HEK293 (cell line): Measurements from ENCODE around the gene POMT2.

Source experiments
- CTCF ChIA-PET: fragments of 350-600 bp; formaldehyde crosslinking; extraction: SDS; loops from one replicate; lab custom pipeline; 2021; ENCODE audit warnings: antibody characterized with exemption; lab: Yijun Ruan, JAX
- POLR2A ChIA-PET: fragments of 300-600 bp; formaldehyde crosslinking; extraction: SDS; loops from one replicate; lab custom pipeline; 2020; ENCODE audit warnings: antibody characterized with exemption, inconsistent platforms; lab: Yijun Ruan, JAX
- H3K27ac ChIP-seq: fragments of 200-500 bp; sonication (Bioruptor generic); 2 replicates; pipeline ENCODE4 v1.5.1; 2014; ENCODE audit warnings: low read depth, low read length, control low read depth, inconsistent platforms; ENCODE audit errors: extremely low read depth
- H3K36me3 ChIP-seq, 2 experiments: fragments of 200-500 bp in 1 of 2; sonication (Bioruptor generic) in 1 of 2; 1 replicate in 1 of 2; 2 replicates in 1 of 2; pipeline ENCODE4 v1.5.1; 2014 to 2017; ENCODE audit warnings: inconsistent platforms in 2 of 2, low read length in 2 of 2; ENCODE audit not compliant: control insufficient read depth in 2 of 2, insufficient read depth in 1 of 2
- H3K4me1 ChIP-seq: fragments of 200-500 bp; sonication (Bioruptor generic); 2 replicates; pipeline ENCODE4 v1.5.1; 2014; ENCODE audit warnings: mild to moderate bottlenecking, low read length, inconsistent platforms; ENCODE audit not compliant: control insufficient read depth, insufficient read depth
- H3K4me3 ChIP-seq: 2 replicates; pipeline ENCODE4 v1.5.1; 2011; ENCODE audit warnings: low read depth, mild to moderate bottlenecking, control low read depth, low read length, moderate library complexity
- H3K9me3 ChIP-seq: fragments of 200-500 bp; sonication (Bioruptor generic); 2 replicates; pipeline ENCODE4 v1.5.1; 2014; ENCODE audit warnings: low read depth, low read length, inconsistent platforms; ENCODE audit not compliant: control insufficient read depth, insufficient read depth
- KLF8 ChIP-seq: fragments of 450-650 bp; formaldehyde crosslinking; IDR thresholded peaks from 2 replicates; pipeline ENCODE4 v1.5.1; 2016; ENCODE audit warnings: missing biosample characterization, missing genetic modification characterization
- SCRT1 ChIP-seq: fragments of 450-650 bp; formaldehyde crosslinking; IDR thresholded peaks from 2 replicates; pipeline ENCODE4 v1.5.1; 2016; ENCODE audit warnings: missing biosample characterization, missing genetic modification characterization, borderline replicate concordance
- TSHZ1 ChIP-seq: fragments of 450-650 bp; formaldehyde crosslinking; IDR thresholded peaks from 2 replicates; pipeline ENCODE4 v1.5.1; 2016; ENCODE audit warnings: missing biosample characterization, missing genetic modification characterization, borderline replicate concordance
- ZNF132 ChIP-seq: fragments of 450-650 bp; formaldehyde crosslinking; IDR thresholded peaks from 2 replicates; pipeline ENCODE4 v1.5.1; 2017; ENCODE audit warnings: missing biosample characterization, missing genetic modification characterization, borderline replicate concordance
- ZNF19 ChIP-seq: fragments of 450-650 bp; formaldehyde crosslinking; IDR thresholded peaks from 2 replicates; pipeline ENCODE4; 2016; ENCODE audit warnings: missing biosample characterization, missing genetic modification characterization, low read depth
- ZNF221 ChIP-seq: fragments of 450-650 bp; formaldehyde crosslinking; IDR thresholded peaks from 2 replicates; pipeline ENCODE4 v1.5.1; 2017; ENCODE audit warnings: missing biosample characterization, missing genetic modification characterization, borderline replicate concordance
- ZNF391 ChIP-seq: fragments of 450-650 bp; formaldehyde crosslinking; IDR thresholded peaks from 2 replicates; pipeline ENCODE4 v1.5.1; 2016; ENCODE audit warnings: low read depth, missing biosample characterization, missing genetic modification characterization, borderline replicate concordance
- ZNF48 ChIP-seq: fragments of 450-650 bp; formaldehyde crosslinking; IDR thresholded peaks from 2 replicates; pipeline ENCODE4 v1.5.1; 2016; ENCODE audit warnings: missing biosample characterization, missing genetic modification characterization
- ZNF544 ChIP-seq: fragments of 450-650 bp; formaldehyde crosslinking; IDR thresholded peaks from 2 replicates; pipeline ENCODE4 v1.5.0; 2017; ENCODE audit warnings: missing biosample characterization, missing genetic modification characterization
- ZNF596 ChIP-seq: fragments of 450-650 bp; IDR thresholded peaks from 2 replicates; pipeline ENCODE4 v1.5.0; 2018; ENCODE audit warnings: missing biosample characterization, mild to moderate bottlenecking, missing genetic modification characterization, moderate library complexity
- ZNF610 ChIP-seq: fragments of 450-650 bp; formaldehyde crosslinking; IDR thresholded peaks from 2 replicates; pipeline ENCODE4 v1.5.1; 2016; ENCODE audit warnings: missing biosample characterization, missing genetic modification characterization, borderline replicate concordance
- ZNF621 ChIP-seq: fragments of 450-650 bp; formaldehyde crosslinking; IDR thresholded peaks from 2 replicates; pipeline ENCODE4 v1.5.1; 2017; ENCODE audit warnings: missing biosample characterization, missing genetic modification characterization
- ZNF677 ChIP-seq: fragments of 450-650 bp; IDR thresholded peaks from 2 replicates; pipeline ENCODE4 v1.5.0; 2018; ENCODE audit warnings: missing biosample characterization, mild to moderate bottlenecking, missing genetic modification characterization, moderate library complexity
- ZNF791 ChIP-seq: fragments of 450-650 bp; formaldehyde crosslinking; IDR thresholded peaks from 2 replicates; pipeline ENCODE4 v1.5.1; 2016; ENCODE audit warnings: missing biosample characterization, missing genetic modification characterization
- TF ChIP-seq, protein P1 (sequence below): fragments of 450-650 bp; formaldehyde crosslinking; IDR thresholded peaks from 2 replicates; pipeline ENCODE4 v1.5.1; 2016; ENCODE audit warnings: missing biosample characterization, missing genetic modification characterization
- TF ChIP-seq, protein P2 (sequence below): fragments of 450-650 bp; formaldehyde crosslinking; IDR thresholded peaks from 2 replicates; pipeline ENCODE4 v1.5.1; 2017; ENCODE audit warnings: missing biosample characterization, missing genetic modification characterization

The POMT2 gene

DNA sequence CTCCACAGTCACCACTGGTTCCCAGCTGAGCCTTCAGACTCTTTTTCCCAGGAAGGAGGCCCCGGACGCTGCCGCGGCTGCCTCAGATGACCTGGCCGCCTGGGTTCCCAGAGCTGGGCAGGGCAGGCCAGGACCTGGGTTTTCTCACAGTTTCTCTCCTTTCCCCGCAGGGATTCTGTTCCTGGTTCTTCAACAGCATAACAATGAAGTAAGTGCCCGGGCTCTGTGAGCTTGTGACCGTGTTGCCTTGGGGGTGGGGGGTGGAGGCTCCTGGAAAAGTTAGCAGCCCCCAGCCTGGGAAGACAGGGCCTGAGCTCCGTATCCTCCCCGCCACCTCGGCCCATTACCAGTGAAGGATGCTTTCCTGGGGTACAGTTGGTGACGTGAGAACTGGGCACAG is 95.4 kb downstream of the POMT2 start:
- ChIA-PET POLR2A (interaction anchor here (0.5 kb wide), 1 partner anchor 121 kb away, joined by 5 read pairs; no protein-coding TSS in a partner anchor), CTCF (interaction anchor here (0.9 to 2.1 kb wide), 2 partner anchors 12 to 74 kb away, joined by 3 to 8 read pairs; no protein-coding TSS in a partner anchor)
- Histone ChIP-seq H3K4me1 (no peaks in the 10 kb centered on the region), H3K9me3 (no peaks in the 10 kb centered on the region), H3K36me3 (no peaks in the 10 kb centered on the region), H3K4me3 (no peak overlapping the region), H3K27ac (no peak overlapping the region)
- no peak for TF ChIP-seq ZNF621 (tag by site-specific recombination)
- no peak for TF ChIP-seq ZNF791 (tag by site-specific recombination)
- TF ChIP-seq KLF8 (tag by site-specific recombination): no peak
- TF ChIP-seq ZNF610 (tag by site-specific recombination): no peak
- no peak for TF ChIP-seq ZNF19 (tag by site-specific recombination)
- no peak for TF ChIP-seq ZNF48 (tag by site-specific recombination)
- TF ChIP-seq ZNF391 (tag by site-specific recombination): no peak
- TF ChIP-seq ZNF221 (tag by site-specific recombination): no peak
- TF ChIP-seq, protein P1, sequence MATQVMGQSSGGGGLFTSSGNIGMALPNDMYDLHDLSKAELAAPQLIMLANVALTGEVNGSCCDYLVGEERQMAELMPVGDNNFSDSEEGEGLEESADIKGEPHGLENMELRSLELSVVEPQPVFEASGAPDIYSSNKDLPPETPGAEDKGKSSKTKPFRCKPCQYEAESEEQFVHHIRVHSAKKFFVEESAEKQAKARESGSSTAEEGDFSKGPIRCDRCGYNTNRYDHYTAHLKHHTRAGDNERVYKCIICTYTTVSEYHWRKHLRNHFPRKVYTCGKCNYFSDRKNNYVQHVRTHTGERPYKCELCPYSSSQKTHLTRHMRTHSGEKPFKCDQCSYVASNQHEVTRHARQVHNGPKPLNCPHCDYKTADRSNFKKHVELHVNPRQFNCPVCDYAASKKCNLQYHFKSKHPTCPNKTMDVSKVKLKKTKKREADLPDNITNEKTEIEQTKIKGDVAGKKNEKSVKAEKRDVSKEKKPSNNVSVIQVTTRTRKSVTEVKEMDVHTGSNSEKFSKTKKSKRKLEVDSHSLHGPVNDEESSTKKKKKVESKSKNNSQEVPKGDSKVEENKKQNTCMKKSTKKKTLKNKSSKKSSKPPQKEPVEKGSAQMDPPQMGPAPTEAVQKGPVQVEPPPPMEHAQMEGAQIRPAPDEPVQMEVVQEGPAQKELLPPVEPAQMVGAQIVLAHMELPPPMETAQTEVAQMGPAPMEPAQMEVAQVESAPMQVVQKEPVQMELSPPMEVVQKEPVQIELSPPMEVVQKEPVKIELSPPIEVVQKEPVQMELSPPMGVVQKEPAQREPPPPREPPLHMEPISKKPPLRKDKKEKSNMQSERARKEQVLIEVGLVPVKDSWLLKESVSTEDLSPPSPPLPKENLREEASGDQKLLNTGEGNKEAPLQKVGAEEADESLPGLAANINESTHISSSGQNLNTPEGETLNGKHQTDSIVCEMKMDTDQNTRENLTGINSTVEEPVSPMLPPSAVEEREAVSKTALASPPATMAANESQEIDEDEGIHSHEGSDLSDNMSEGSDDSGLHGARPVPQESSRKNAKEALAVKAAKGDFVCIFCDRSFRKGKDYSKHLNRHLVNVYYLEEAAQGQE (tag by site-specific recombination): no peak
- TF ChIP-seq SCRT1 (tag by site-specific recombination): no peak
- no peak for TF ChIP-seq ZNF596
- no peak for TF ChIP-seq ZNF544
- TF ChIP-seq ZNF132 (tag by site-specific recombination): no peak
- no peak for TF ChIP-seq TSHZ1 (tag by site-specific recombination)
- TF ChIP-seq, protein P2, sequence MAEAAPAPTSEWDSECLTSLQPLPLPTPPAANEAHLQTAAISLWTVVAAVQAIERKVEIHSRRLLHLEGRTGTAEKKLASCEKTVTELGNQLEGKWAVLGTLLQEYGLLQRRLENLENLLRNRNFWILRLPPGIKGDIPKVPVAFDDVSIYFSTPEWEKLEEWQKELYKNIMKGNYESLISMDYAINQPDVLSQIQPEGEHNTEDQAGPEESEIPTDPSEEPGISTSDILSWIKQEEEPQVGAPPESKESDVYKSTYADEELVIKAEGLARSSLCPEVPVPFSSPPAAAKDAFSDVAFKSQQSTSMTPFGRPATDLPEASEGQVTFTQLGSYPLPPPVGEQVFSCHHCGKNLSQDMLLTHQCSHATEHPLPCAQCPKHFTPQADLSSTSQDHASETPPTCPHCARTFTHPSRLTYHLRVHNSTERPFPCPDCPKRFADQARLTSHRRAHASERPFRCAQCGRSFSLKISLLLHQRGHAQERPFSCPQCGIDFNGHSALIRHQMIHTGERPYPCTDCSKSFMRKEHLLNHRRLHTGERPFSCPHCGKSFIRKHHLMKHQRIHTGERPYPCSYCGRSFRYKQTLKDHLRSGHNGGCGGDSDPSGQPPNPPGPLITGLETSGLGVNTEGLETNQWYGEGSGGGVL (tag by site-specific recombination): no peak
- TF ChIP-seq ZNF677 (tag by site-specific recombination): no peak
